Activated CD8-positive, alpha-beta memory T cell treated with anti-CD3 and anti-CD28 coated beads, Interleukin-2, amount 50 U/mL, for 4 hours (primary cell): ENCODE results near the gene SOHLH1.

Experiments
- DNase-seq: peaks from one replicate; pipeline ENCODE4 v3.0.0-alpha.2; 2020

Gene SOHLH1

DNA sequence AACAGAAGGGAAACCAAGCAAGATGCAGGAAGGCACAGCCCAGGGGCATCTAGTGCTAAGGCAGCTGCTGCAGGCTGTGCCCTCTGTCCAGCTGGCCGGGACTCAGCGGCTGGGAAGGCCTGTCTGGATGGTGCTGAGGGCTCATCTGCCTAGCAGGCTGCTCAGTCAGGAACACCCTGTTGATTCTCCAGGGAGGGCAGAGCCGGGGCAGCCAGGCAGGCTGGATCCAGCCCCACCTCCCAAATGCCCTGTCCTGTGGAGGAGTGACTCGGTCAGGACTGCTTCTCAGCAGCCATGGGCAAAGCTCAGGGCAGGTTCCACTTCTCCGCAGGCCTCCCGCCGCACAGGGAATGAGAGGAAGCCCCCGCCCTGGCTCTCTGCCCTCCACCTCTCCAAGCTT, 44.0 kb downstream of the SOHLH1 start:
- DNase-seq = no peak

GRCh38 chr9:135650408-135650807, 48.9 kb downstream of the SOHLH1 start:
- DNase-seq = no peak

DNA sequence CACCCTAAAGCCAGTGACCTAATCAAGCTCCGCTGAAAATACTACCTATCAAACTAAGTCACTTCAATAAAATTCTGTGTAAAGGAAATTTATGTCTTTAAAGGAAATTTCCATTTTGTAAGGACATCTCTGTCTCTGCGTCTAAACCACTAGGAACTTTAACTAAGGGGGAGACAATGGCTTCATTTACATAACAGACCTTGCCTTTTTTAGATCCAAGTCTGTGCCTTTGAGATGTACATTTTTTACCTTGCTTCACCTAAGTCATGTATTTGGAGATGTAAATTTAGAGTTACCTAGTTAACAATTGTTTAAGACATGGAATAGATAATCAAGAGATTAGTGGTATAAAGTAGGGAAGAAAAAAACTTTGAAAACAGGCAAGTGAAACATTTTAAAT, 49.8 kb downstream of the SOHLH1 start:
- DNase-seq = no peak

GRCh38 chr9:135648494-135649410, 50.5 kb downstream of the SOHLH1 start:
- no peak for DNase-seq

GRCh38 chr9:135647884-135648283, 51.4 kb downstream of the SOHLH1 start:
- DNase-seq = no peak

DNA sequence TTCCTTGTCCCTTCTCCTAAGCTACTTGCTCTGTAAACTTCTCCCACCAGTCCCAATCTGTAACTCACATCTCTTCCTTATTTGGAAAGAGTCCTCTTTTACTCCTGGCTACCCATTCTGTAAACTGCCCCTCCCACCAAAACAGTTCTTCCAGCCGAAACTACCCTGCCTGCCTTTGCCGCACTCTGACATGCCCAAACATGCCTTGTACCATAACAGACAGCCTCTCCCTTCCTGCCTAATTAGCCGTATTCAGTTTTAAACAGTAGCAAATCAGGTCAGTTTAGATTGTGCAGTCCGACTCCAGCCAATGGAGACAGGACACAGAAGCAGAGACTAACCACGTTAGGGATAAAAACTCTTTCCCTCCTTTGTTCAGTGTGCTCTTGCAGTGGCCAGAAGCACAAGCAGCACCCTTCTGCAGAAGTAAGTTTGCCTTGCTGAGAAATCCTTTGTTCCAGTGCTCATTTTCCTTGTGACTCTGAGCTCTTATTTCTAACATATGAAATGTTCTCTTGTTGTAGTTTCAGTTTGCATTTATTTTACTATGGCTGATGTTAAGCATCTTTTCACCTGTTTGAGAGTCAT, 54.6 kb downstream of the SOHLH1 start:
- no peak for DNase-seq
